ENCODE data around the gene LRP8. TPM values are rescaled to one million over a fixed set of nuclear protein-coding genes. Genes with fewer than 3 reads are reported as not detected.

LRP8 gene
- total RNA-seq, 1 donor from 2014 or later: 4.4 TPM

DNA sequence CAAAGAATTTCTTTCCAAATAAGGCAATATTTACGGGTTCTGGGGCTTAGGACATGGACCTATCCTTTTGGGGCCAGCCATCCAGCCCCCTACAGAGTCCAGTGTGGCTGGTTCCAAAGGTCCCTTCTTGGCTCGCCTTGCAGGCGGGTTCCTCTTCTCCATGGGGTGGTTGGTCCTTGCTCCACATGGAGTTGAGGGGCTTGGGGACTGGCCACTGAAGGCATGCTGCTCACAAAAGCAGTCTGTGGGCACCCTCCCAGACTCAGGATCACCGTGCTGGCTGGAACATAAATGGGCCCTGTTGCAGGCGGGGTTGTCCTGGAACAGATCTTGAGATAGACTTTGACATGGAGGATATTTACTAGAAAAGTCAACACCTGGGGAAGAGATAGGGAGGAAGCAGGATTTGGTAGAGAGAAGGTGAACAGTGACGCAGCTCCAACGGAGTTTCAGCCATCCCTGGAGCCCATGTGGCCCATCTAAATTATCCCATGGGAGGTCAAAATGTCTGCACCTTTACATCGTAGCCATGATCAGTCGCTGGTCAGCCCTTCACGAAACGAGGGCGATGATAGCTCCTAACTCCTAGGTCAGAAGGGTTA lies 39.1 kb upstream of the LRP8 start:
- H3K4me1 Mint-ChIP-seq (ENCODE audit: low read depth): no peaks in the 10 kb centered on the region
- H3K36me3 Mint-ChIP-seq (ENCODE audit: insufficient read depth): no peaks in the 10 kb centered on the region
- TF ChIP-seq, protein P1, sequence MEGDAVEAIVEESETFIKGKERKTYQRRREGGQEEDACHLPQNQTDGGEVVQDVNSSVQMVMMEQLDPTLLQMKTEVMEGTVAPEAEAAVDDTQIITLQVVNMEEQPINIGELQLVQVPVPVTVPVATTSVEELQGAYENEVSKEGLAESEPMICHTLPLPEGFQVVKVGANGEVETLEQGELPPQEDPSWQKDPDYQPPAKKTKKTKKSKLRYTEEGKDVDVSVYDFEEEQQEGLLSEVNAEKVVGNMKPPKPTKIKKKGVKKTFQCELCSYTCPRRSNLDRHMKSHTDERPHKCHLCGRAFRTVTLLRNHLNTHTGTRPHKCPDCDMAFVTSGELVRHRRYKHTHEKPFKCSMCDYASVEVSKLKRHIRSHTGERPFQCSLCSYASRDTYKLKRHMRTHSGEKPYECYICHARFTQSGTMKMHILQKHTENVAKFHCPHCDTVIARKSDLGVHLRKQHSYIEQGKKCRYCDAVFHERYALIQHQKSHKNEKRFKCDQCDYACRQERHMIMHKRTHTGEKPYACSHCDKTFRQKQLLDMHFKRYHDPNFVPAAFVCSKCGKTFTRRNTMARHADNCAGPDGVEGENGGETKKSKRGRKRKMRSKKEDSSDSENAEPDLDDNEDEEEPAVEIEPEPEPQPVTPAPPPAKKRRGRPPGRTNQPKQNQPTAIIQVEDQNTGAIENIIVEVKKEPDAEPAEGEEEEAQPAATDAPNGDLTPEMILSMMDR (IDR thresholded peaks at IDR 0.05; ENCODE audit: unreplicated experiment): no peak
- no peak overlapping the region for H3K4me3 Mint-ChIP-seq (ENCODE audit: low read depth)
- no peaks in the 10 kb centered on the region for H3K9me3 Mint-ChIP-seq (ENCODE audit: low read depth)
- no peak for DNase-seq (ENCODE audit: low spot score, unreplicated experiment)
- no peak overlapping the region for H3K27ac Mint-ChIP-seq
- peaks cover 26% of the 10 kb centered on the region for H3K27me3 Mint-ChIP-seq

DNA sequence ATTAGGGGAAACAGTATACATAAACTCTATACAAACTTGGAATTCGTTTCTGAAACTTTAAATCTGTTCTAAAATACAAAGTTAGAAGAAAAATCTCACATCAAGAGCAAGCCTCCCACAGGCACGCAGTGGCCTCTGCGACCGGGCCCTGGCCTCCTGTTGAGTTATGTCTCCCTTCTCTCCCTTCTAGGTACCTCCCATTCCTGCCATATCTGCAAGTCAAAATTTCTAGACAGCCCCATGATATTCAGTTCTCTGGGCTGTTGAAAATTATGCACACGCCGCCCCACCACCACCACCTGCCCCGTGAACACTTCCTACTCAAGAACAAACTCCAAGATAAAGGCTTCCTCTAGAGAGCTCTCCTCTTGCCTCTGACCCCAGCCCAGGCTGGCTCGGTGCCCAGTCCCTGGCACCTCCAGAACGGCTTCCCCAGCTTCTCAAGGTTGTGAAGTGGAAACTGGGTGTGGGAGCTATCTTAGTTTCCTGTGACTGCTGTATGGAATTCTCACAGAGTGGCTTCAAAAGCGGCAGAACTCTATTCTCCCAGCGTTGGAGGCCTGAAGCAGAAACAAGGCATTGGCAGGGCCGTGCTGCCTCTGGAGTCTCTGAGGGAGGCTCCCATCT lies 37.7 kb upstream of the LRP8 start:
- Mint-ChIP-seq H3K27ac (no peak overlapping the region), H3K4me1 (ENCODE audit: low read depth) (no peaks in the 10 kb centered on the region), H3K4me3 (ENCODE audit: low read depth) (no peak overlapping the region), H3K36me3 (ENCODE audit: insufficient read depth) (no peaks in the 10 kb centered on the region), H3K27me3 (peaks cover 18% of the 10 kb centered on the region), H3K9me3 (ENCODE audit: low read depth) (no peaks in the 10 kb centered on the region)
- TF ChIP-seq, protein P1 (IDR thresholded peaks at IDR 0.05; ENCODE audit: unreplicated experiment): no peak
- no peak for DNase-seq (ENCODE audit: low spot score, unreplicated experiment)

DNA sequence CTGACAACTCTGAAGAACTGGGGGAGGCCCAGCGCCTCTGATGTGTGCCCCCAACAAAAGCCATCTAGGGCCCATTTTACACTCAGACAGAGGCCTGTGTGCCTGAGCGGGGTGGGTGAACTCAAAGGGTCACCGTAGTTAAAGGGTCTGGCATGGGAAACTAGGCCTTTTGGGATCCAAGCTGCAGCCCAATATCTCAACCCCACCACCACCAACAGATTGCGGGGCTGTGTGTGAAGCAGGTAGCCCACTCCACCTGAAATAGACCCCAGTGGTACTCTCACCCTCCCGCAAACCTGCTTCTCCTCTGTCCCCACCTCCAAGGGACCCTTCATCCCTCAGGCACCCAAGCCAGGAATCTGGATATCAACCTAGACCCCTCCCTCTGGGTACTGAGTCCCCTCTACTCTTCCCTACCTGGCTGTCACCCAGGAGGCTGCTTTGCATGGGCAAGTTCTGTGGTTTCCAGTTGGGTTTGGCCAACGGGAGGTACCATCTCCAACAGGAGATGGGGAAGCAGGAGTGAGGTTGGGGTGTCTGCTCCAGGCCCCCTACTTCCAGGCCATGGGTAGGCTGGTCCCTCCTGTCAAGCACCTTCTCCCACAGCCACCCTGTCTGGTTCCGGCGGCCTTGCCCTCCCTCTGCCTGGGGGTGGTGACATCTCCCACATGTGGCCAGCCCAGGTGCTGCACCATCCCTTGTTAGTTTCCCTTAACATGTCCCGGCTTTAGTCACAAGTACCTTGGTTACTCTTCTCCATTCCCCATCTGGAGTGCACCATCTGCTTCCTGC lies 35.2 kb upstream of the LRP8 start:
- TF ChIP-seq, protein P1 (IDR thresholded peaks at IDR 0.05; ENCODE audit: unreplicated experiment): no peak
- no peaks in the 10 kb centered on the region for H3K36me3 Mint-ChIP-seq (ENCODE audit: insufficient read depth)
- no peak overlapping the region for H3K27ac Mint-ChIP-seq
- no peak for DNase-seq (ENCODE audit: low spot score, unreplicated experiment)
- H3K4me1 Mint-ChIP-seq (ENCODE audit: low read depth): no peaks in the 10 kb centered on the region
- no peak overlapping the region for H3K4me3 Mint-ChIP-seq (ENCODE audit: low read depth)
- H3K27me3 Mint-ChIP-seq: peaks cover 15% of the 10 kb centered on the region
- no peaks in the 10 kb centered on the region for H3K9me3 Mint-ChIP-seq (ENCODE audit: low read depth)

DNA sequence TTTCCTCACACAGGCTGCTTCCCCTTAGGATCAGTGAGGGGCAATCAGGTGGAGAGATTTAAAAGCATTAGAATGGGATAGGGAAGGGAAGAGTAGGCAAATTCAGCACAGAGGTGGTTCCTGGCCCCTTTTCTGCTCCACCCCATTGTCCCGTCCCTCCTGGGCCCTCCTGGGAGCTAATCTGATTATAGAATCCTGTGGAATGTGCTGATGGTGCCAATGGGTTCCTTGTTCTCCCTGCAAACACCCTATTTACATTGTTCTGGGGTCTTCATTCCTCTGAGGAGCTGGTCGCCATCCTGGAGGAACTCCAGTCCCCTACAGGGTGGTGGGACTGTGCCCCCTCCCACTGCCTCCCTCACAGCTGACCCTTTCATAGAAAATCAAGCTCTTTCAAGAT lies 34.4 kb upstream of the LRP8 start:
- no peaks in the 10 kb centered on the region for H3K36me3 Mint-ChIP-seq (ENCODE audit: insufficient read depth)
- H3K27ac Mint-ChIP-seq: no peak overlapping the region
- TF ChIP-seq, protein P1 (IDR thresholded peaks at IDR 0.05; ENCODE audit: unreplicated experiment): no peak
- H3K27me3 Mint-ChIP-seq: peaks cover 12% of the 10 kb centered on the region
- no peak for DNase-seq (ENCODE audit: low spot score, unreplicated experiment)
- no peak overlapping the region for H3K4me3 Mint-ChIP-seq (ENCODE audit: low read depth)
- H3K9me3 Mint-ChIP-seq (ENCODE audit: low read depth): no peaks in the 10 kb centered on the region
- no peaks in the 10 kb centered on the region for H3K4me1 Mint-ChIP-seq (ENCODE audit: low read depth)

DNA sequence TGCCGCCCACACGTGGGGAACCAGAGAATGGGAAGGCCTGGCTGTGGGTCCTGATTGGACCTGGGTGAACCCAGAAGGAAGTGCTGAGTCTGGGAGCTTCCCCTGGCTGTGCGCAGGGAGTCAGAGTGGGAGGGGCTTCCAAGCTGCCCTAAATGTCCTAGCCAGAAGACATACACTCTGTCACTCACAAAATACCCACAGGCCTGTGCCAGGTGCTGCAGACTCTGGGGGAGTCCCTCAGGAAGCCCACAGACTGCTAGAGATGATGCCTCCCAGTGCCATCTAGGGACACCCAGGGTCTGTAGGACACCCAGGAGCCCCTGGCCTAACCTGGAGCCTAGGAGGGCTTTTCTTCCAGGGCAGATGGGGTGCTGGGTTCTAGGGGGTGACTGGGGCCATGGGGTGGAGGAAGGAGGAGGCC lies 33.7 kb upstream of the LRP8 start:
- Mint-ChIP-seq H3K27ac (no peak overlapping the region), H3K9me3 (ENCODE audit: low read depth) (peaks cover 5% of the 10 kb centered on the region), H3K4me1 (ENCODE audit: low read depth) (no peaks in the 10 kb centered on the region), H3K4me3 (ENCODE audit: low read depth) (no peak overlapping the region), H3K36me3 (ENCODE audit: insufficient read depth) (no peaks in the 10 kb centered on the region), H3K27me3 (peaks cover 9% of the 10 kb centered on the region)
- TF ChIP-seq, protein P1 (IDR thresholded peaks at IDR 0.05; ENCODE audit: unreplicated experiment): no peak
- DNase-seq (ENCODE audit: low spot score, unreplicated experiment): no peak
